Activated CD4-positive, alpha-beta T cell treated with anti-CD3 and anti-CD28 coated beads, Interleukin-2, amount 50 U/mL, for 48 hours (primary cell): ENCODE results near the gene NSDHL.

ENCODE experiments used
- DNase-seq, 2 experiments: peaks; one replicate each; pipeline ENCODE4 v3.0.0-alpha.2; 2020

NSDHL gene

DNA sequence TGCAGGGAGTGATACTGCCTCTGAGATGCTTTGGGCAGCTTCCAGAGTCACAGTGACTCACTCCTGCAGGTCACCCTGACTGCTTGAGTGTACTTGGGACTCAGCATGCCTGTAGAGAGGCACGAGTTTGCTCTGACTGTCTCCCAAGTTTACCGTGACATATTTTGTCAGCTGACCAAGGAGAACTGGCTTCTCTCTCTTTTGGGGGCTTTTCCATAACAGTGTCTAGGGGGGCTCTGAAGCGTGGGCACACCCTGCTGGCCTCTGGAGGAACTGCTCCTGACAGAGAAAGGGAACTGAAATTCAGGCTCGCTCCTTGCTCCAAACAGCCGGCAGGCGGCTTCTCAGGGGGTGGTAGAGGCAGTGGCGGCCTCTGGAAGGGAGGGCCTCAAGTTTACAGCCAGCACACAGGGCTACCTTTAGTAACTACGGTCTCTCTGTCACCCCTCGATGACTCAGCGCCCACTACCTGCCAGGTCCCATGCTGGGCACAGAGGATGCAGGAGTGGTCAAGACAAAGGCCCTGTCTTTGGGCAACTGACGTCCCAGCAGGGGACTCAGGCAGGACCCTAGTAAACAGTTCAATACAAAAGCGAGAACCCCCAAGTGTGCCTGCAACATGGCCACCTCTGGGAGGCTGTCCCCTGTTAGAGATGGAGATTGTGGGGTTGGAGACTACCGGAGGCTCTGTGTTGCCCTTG lies 84.8 kb downstream of the NSDHL start:
- peak; percentile 2 to 4 for DNase-seq

DNA sequence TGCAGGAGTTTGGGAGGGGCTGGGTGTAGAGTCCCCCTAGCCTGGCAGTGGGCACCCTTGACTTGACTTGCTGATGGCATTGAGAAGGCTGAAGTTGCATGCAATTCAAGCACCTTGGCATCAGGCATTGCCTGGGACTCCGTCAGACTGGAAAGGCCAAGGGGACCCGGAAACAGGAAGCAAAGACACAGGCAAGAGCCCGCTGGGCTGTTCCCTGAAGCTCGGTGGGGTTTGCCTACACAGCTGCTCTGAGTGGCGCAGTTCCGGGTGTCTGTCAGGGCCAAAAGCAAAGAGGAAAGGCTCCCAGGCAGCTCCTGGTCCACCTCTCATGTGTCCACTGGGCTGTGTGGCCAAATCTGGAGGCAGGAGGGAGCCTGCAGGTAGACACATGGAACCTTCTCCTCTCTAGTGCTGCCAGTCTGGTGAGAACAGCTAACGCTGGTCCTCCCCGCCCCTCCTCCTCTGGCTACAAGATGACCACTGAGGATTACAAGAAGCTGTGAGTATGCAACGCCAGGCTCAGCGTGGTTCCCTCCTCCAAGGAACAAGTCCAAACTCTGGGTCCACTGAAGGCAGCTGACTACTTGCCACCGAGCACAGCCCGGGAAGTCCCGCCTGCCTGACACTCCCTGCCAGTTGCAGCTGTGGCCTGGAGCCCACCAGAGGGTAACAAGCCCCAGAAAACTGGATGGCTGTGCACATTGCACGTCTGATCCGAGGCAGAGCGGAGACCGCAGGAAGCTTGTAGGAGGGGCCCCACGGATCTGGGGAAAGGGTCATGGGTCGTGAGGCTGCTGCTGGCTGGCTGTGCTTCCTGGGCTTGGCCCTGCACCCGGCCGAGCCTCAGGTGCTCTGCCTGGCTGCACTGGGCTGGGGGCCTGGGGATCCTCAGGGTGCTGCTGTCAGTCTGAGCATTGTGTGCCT lies 87.1 kb downstream of the NSDHL start:
- no peak for DNase-seq

DNA sequence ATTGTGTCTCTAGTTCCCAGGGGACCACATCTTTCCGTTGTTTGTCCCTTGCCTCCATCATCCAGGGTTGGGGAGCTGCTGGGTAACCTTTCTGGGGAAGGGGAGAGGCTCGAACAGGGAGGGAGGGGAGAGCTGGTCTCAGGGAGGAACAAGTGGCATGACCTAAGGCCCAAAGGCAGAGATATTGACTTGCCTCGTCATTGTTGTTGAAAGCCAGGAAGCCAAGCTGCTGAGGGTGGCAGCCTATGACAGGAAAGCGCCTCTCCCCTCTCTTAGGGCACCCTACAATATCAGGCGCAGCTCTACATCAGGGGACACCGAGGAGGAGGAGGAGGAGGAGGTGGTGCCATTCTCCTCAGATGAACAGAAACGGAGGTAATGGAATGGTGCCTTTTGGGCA lies 87.8 kb downstream of the NSDHL start:
- no peak for DNase-seq
